Stomach (tissue), 4 donors: ENCODE data around the gene UBTD1.

ENCODE experiments used
- CTCF ChIP-seq, 7 experiments: fragments of 450-650 bp in 4 of 7; fragments of 200-600 bp in 3 of 7; sonication (generic) in 3 of 7; IDR thresholded peaks; one replicate each; pipeline ENCODE4 v1.5.1; 2016 to 2019; ENCODE audit warnings: antibody characterized with exemption in 7 of 7, control low read depth in 2 of 7, mild to moderate bottlenecking in 1 of 7
- EP300 ChIP-seq: sonication (generic); formaldehyde crosslinking; IDR thresholded peaks from one replicate; pipeline ENCODE4 v1.6.1; 2017; ENCODE audit warnings: antibody characterized with exemption
- POLR2A ChIP-seq, 4 donors: fragments of 450-650 bp; IDR thresholded peaks; one replicate each; pipeline ENCODE4 v1.6.1; 2016; ENCODE audit warnings: antibody characterized with exemption in 4 of 4, control low read depth in 2 of 4, mild to moderate bottlenecking in 1 of 4, moderate library complexity in 1 of 4

GRCh38 chr10:97508342-97508741 is 9.6 kb downstream of the UBTD1 start:
- no peak for TF ChIP-seq CTCF (IDR thresholded peaks at IDR 0.05)
- TF ChIP-seq EP300: no peak
- no peak for TF ChIP-seq POLR2A (IDR thresholded peaks at IDR 0.05)
